Left lobe of liver (tissue), 2 donors: Measurements from ENCODE around the gene EIF4G3. TPM values are rescaled to one million over a fixed set of nuclear protein-coding genes. Genes with fewer than 3 reads are reported as not detected.
"Not testable (repeated sequence)": the region's sequence is repeated elsewhere in the genome, so short reads cannot be mapped to it uniquely, and the experiment has no call there.

Experiments
- ATAC-seq: fragments of 200-7000 bp; cut with Tn5 transposase; one replicate; pipeline ENCODE4 v1.9.1; 2020; ENCODE audit warnings: mild to moderate bottlenecking, moderate library complexity
- DNase-seq: peaks from one replicate; pipeline ENCODE4 v3.0.0-alpha.2; 2020; ENCODE audit warnings: low spot score
- total RNA-seq: library from RNA; stranded (reverse); gene quantifications from one replicate; pipeline ENCODE4 v1.2.1, GENCODE V29; 2021
- donor health status: DM: no; HTN: no; CAD: no; lungs with moderate emphysema.
- donor health status: DM: no; HTN: yes; CAD: no.

EIF4G3 gene
- total RNA-seq, 1 donor from 2014 or later: 17.1 TPM

DNA sequence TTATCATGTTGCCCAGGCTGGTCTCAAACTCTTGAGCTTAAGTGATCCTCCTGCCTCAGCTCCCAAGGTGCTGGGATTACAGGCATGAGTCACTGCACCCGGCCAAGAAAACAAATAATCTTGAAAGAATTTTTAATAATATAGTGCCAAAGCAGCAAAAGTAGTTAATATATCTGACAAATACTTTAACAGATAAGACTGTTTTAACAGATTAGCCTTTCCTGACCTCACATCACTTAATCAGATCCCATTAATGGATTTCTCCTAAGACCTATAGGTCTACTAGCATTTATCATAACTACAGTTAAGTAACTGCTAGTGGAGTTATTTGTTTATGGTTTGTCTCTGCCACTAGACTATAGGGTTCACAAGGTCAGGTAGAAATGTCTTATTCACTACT lies 328.5 kb downstream of the EIF4G3 start:
- no peak for ATAC-seq
- DNase-seq: no peak

GRCh38 chr1:20847611-20848080 lies 329.1 kb downstream of the EIF4G3 start:
- ATAC-seq (no peak), DNase-seq (no peak)

DNA sequence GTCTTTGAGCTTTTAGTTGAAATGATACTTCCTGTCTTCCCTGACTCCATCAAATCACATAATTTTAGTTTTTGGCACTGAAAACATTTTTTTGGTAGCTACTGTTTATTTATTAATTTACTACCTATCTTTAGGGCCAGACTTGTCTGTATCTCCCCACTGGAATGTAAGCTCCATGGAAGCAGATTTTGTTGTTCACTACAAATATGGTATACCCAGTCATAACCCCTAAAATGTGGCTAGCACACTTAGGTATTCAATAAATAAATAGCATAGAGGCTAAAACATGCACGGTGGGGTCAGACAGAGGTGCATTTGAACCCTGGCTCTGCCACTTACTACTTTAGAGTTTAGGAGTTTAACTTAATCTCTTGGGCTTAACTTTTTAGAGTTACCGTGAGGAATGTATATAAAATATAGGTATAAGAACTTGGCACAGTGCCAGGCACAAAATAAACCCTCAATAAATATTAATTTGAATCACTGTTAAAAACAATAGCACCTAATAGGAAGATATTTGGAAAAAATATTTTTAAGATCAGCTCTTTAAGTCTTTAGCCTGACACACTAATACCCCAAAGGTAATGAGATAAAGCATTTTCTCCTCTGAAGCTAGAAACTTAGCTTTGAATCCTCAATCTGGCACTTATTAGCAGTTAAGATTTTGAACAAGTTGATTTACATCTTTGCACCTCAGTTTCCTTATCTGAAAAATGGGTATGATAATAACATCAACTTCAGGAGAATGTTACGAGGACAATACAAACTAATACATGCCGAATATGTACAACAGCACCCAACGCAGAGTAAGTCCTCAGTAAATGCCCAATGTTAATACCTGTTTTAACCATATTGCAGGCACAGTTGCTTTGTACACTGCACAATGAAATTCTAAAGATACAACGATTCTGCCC lies 330.0 kb downstream of the EIF4G3 start:
- DNase-seq: no peak
- ATAC-seq: no peak

DNA sequence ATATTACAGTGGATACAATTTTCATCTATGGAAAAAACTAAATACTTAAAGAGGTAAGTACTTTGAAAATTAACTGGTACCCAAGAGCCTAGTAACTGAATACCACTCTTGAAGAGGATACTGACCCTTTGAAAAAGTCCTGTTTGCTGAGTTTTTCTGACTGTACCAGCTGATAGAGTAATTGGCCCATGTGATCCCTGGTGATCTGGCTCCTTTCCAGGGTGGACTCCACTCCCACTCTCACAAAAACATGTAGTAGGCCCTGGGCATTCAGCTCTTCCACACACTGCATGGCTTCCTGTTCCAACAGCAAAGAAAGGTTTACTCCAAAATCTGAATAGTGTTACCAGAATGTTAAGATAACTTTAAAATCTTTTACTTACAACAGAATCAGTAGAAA lies 336.0 kb downstream of the EIF4G3 start:
- DNase-seq: no peak
- no peak for ATAC-seq

DNA sequence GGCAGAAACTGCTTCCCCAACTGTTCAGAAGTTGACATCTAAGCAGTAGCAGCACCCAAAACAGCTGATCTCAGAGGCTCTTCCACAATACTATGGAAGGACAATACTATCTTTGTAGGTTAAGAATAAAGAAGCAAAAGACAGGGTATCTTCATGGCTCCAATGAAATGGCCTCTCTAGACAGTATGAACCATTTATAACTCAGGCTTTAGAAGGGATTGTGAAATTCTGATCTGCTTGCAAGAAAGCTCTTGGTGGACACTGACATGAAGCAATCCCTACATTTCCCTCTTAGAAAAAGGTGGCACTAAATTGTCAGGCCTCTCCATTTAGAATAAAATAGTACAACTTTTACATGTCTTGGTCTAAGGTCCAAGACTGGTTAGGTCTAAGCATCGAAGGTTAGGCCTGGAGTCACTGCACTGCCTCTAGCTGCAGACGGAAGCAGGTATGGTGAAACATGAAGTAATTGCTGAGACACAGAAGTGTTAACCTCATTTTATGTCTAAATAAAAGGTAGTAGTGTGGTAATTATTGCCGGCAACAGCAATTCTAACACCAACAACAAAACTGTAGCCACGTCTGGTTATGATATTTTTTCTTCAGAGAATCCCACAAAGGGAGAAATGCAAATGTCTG lies 339.0 kb downstream of the EIF4G3 start:
- ATAC-seq (no peak), DNase-seq (no peak)

DNA sequence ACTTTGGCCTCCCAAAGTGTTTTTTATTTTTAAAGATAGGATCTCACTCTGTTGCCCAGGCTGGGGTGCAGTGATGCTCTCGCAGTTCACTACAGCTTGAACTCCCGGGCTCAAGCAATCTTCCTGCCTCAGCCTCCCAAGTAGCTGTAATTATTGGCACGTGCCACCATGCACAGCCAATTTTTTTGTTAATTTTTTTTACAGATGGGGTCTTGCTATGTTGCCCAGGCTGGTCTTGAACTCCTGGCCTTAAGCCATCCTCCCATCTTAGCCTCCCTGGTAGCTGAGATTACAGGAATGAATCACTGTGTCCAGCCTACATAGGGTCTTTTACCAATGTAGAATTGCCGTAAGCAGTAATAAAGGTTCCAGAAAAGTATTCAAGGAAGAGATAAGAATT lies 340.5 kb downstream of the EIF4G3 start:
- DNase-seq (no peak), ATAC-seq (no peak)

DNA sequence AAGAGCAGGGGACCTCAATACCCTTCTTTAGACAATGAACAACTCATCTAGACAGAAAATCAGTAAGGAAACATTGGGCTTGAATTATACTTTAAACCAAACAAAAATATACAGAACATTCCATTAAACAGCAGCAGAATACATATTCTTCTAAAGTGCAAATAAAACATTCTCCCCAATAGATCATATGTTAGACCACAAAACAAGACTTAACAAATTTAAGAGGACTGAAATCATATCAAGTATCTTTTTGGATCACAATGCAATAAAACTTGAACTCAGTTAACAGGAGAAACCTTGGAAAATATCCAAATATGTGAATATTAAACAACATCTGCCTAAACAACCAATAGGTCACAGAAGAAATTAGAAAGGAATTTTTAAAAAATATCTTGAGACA lies 341.9 kb downstream of the EIF4G3 start:
- ATAC-seq (no peak), DNase-seq (no peak)

DNA sequence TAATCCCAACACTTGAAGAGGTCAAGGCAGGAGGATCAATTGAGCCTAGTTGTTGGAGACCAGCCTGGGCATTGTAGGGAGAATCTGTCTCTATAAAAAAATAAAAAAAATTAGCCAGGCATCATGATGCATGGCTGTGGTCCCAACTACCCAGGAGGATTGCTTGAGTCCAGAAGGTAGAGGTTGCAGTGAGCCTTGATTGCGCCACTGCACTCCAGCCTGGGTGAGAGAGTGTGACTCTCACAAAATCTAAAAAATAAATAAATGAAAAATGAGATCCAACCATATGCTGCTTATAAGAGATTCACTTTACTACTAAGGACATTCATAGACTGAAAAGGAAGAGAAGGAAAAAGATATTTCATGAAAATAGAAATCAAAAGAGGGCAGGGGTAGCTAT lies 342.5 kb downstream of the EIF4G3 start:
- DNase-seq (no peak), ATAC-seq (no peak)

DNA sequence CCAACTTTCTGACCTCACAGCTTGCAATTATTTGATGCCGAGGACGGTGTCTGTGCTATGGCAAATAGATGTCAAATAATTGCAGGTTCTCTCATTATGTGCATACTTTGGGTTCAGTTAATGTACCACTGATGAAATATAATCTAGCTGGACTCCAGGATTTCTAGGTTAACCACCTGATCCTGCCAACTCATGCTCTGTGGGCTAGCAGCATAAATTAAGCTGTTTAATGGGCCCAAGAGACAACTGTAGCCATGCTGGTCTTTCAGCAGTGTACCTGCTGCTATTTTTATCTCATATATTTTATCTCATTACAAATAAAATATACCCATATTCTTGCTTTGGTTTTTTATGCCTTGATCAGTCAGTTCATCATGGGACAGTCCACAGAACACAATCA lies 346.3 kb downstream of the EIF4G3 start:
- DNase-seq (no peak), ATAC-seq (no peak)

GRCh38 chr1:20829946-20830345 lies 346.8 kb downstream of the EIF4G3 start:
- DNase-seq: no peak
- no peak for ATAC-seq

DNA sequence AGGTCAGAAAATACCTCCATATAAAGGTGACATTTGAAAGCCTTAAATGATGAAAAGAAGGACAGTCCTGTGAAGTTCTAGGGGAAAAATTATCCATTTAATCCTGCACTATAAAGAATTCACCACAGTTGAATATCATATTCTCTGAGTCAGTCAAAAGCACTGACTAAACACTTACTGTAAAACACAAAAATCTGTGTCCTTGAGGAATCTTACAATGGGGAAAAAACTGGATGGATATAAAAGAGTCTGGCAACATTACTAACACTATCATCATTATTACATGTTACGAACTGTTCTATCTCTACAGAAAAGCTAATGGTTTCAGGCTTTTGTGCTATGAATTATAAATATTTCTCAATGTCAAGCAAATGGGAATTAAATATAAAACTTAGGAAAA lies 347.2 kb downstream of the EIF4G3 start:
- no peak for ATAC-seq

GRCh38 chr1:20823845-20824244 lies 352.9 kb downstream of the EIF4G3 start:
- DNase-seq: no peak
- no peak for ATAC-seq

More for the DNA sequence above, 347.2 kb downstream of the EIF4G3 start:
- no peak for DNase-seq

DNA sequence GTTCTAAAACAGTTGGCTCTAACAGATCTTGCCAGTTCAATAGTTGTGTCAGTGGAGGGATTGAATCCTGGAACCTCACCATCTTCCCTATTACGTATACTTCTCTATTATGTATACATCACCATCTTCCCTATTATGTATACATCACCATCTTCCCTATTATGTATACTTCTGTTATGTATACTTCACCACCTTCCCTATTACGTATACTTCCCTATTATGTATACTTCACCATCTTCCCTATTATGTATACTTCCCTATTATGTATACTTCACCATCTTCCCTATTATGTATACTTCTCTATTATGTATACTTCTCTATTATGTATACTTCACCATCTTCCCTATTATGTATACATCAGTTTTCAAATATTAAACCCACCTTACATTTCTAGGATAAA lies 355.2 kb downstream of the EIF4G3 start:
- no peak for ATAC-seq

DNA sequence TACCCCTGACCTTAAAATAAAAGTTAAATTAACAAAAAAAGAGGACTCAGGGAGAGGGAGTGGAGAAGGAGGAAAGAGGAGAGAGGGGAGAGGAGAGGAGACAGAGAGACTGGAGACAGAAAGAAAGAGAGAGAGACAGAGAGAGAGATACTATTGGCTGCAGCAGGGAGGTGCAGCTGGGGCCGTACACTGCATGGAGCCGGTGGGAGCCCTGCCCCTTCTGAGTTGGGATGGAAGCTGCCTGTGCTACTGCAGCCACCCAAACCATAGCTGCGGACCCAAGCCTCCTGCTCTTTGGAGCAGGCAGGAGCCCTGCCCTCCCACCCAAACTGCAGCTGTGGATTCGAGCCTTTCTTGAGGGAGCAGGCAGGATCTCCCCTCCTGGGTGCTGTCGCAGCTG lies 356.9 kb downstream of the EIF4G3 start:
- ATAC-seq: no peak

More for the DNA sequence above, 355.2 kb downstream of the EIF4G3 start:
- DNase-seq: no peak

GRCh38 chr1:20814534-20814871 lies 362.2 kb downstream of the EIF4G3 start:
- DNase-seq: no peak
- no peak for ATAC-seq

More for the DNA sequence above, 356.9 kb downstream of the EIF4G3 start:
- no peak for DNase-seq

DNA sequence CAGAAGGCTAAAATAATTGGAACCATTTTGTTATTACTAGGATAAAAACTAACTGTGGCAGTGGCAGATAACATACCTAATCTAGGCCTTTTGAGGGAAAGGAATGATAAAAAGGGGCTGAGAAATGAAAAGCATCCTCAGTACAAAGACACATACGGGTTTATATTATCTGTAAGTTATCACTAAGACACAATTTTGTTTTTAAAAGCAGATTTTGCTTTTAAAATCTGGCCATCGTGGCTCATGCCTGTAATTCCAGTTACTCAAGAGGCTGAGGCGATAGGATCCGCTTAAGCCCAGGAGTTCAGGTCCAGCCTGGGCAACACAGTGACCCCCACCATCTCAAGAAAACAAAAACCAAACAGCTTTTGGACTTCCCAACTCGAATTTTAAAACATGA lies 364.8 kb downstream of the EIF4G3 start:
- no peak for ATAC-seq
- DNase-seq: no peak

DNA sequence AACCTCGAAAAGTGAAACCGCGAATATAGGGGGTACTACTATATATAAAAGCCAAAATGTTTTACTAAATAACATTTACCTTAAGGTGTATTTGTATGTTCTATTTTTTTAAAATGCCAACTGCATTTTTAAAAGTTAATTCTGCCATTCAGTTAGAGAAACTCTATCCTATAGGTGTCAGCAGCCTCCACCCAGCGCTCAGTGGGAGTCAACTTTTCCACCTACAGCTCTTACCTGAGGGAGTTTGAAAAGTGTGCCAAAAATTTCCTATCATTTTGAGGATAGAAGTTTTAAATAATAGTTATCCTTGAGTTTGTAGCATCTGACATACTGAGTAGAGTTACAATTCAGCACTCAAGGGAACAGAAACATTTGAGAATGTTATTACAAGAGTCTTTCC lies 383.5 kb downstream of the EIF4G3 start:
- ATAC-seq (no peak), DNase-seq (no peak)

- ATAC-seq (no peak), DNase-seq (no peak)
Measured at GRCh38 chr1:20792196-20792595, 384.5 kb downstream of the EIF4G3 start.

GRCh38 chr1:20790785-20791184 lies 385.9 kb downstream of the EIF4G3 start:
- no peak for ATAC-seq
- no peak for DNase-seq

- not testable (repeated sequence) for DNase-seq, ATAC-seq
Measured at GRCh38 chr1:20789598-20789997, 387.1 kb downstream of the EIF4G3 start.

DNA sequence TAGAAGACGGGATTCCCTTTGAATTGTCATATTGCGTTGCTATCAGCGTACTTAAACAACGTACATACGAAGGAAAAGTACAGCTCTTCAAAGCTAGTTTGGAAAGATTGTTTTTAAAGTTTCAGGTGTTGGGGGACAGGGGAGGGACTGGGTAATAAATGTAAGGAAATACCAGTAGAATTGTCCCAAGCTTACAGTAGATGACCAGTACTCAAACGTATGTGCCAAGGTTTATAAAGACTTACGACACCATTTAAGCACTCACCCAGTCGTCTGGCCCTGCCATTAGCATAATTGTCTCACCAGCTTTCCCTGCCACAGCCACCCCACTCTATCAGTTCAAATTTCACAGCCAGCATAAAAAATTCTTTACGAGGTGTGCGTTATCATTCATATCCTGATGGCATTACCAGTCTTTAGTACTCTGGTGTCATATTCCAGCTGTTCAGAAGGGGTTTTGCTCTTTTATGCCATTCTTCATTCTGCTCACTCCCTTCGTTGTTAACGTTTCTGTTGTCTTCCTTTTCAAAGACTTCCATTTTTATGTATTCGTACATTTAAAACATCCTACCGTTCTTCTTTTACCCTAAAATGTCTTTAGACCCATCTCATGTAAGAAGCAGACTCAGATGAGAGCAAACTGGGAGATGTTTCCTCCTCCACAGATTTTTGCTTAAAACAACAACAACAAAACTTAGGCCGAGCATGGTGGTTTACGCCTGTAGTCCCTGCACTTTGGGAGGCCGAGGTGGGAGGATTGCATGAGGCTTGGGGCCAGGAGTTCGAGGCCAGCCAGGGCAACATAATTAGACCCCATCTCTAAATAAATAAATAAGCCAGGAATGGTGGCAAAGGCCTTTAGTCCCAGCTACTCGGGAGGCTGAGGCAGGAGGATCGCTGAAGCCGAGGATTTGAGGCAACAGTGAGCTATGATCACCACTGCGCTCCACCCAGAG lies 388.6 kb downstream of the EIF4G3 start:
- no peak for ATAC-seq

More for the DNA sequence above, 388.6 kb downstream of the EIF4G3 start:
- DNase-seq: no peak
